Testis (tissue), 2 donors: Measurements from ENCODE around the gene KCNH2.

Experiments
- POLR2A ChIP-seq: fragments of 450-650 bp; IDR thresholded peaks from one replicate; pipeline ENCODE4 v1.6.1; 2017; ENCODE audit warnings: antibody characterized with exemption, mild to moderate bottlenecking, moderate library complexity
- TF ChIP-seq, protein P1 (sequence below), 3 experiments: fragments of 450-650 bp in 2 of 3; fragments of 200-600 bp in 1 of 3; sonication (generic) in 1 of 3; IDR thresholded peaks; one replicate each; pipeline ENCODE4 v1.5.1; 2016 to 2019; ENCODE audit warnings: antibody characterized with exemption in 3 of 3, mild to moderate bottlenecking in 2 of 3, moderate library complexity in 1 of 3

- TF ChIP-seq, protein P1, sequence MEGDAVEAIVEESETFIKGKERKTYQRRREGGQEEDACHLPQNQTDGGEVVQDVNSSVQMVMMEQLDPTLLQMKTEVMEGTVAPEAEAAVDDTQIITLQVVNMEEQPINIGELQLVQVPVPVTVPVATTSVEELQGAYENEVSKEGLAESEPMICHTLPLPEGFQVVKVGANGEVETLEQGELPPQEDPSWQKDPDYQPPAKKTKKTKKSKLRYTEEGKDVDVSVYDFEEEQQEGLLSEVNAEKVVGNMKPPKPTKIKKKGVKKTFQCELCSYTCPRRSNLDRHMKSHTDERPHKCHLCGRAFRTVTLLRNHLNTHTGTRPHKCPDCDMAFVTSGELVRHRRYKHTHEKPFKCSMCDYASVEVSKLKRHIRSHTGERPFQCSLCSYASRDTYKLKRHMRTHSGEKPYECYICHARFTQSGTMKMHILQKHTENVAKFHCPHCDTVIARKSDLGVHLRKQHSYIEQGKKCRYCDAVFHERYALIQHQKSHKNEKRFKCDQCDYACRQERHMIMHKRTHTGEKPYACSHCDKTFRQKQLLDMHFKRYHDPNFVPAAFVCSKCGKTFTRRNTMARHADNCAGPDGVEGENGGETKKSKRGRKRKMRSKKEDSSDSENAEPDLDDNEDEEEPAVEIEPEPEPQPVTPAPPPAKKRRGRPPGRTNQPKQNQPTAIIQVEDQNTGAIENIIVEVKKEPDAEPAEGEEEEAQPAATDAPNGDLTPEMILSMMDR (IDR thresholded peaks at IDR 0.05) = no peak
- TF ChIP-seq POLR2A = no peak
Measured at GRCh38 chr7:150949564-150949963, 28.6 kb downstream of the KCNH2 start.
